Activated CD4-positive, alpha-beta T cell treated with anti-CD3 and anti-CD28 coated beads, Interleukin-2, amount 50 U/mL, for 48 hours (primary cell): ENCODE data around the gene ST8SIA1.

Experiments
- DNase-seq, 2 experiments: peaks; one replicate each; pipeline ENCODE4 v3.0.0-alpha.2; 2020

The ST8SIA1 gene

DNA sequence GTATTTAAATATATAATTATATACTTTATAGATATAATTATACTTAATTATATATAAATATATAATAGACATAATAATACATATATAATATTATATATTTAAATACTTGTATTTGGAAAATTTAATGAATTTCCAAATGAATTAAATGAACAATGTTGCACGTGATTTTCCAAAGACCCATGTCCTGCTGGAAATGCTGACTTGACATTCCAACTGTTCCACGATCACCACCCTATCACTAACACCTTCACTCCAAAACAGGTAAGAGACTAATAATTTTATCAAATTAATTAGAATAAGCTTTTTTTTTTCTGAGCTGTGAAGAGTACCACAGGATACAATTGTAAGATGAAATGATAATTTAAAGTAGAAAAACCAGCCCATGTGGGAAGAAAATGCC lies 103.4 kb downstream of the ST8SIA1 start:
- no peak for DNase-seq

DNA sequence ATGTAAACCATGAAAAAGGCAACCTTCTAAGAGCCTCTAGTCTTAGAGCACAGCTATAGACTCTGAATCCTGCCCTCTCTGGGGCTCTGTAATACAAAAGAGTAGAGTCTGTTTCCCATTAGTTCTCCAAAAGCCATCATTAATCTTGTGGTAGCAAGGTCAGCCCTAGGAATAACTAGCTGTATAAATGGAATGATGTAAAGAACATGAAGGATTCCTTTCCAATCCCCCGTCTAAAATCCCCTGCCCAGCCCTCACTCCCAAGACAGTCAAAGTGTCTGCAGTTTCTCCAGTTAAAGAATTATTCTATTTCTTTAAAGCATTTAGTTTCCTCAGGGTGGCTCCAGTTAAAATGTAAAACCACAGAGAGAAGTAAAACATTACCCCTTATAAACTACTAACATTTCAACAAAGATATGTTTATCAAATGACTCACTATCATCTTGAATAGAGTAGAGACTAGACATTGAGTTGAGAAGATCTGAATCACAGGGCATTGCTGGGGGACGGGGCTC lies 104.2 kb downstream of the ST8SIA1 start:
- DNase-seq = no peak

DNA sequence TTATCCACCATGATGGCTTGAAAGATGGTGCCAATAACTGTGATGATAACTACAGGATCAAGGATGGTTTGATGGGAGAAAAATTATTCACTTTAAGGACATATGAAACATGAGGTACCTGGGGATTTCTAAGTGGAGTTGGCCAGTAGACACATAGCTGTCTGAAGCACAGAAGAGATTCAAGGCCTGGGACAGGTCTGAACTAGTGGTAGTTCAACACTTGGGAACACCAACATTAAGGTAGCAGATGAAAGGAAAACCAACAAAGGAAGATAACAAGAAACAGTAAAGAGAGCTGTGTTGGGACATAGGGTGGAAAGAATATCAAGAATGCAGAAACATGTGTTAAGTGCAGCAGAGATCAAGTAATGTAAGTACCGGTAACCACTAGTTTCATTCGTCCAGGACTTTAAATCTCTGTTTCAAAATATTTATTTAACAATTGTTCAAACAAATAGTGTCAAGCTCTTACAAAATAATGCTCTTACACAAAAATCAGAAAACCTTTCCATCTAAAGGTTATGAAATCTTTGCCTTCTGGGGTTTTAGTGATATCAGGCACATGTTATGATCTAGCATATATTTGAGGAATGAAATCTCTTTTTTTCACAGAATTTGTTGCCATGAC lies 104.7 kb downstream of the ST8SIA1 start:
- no peak for DNase-seq

DNA sequence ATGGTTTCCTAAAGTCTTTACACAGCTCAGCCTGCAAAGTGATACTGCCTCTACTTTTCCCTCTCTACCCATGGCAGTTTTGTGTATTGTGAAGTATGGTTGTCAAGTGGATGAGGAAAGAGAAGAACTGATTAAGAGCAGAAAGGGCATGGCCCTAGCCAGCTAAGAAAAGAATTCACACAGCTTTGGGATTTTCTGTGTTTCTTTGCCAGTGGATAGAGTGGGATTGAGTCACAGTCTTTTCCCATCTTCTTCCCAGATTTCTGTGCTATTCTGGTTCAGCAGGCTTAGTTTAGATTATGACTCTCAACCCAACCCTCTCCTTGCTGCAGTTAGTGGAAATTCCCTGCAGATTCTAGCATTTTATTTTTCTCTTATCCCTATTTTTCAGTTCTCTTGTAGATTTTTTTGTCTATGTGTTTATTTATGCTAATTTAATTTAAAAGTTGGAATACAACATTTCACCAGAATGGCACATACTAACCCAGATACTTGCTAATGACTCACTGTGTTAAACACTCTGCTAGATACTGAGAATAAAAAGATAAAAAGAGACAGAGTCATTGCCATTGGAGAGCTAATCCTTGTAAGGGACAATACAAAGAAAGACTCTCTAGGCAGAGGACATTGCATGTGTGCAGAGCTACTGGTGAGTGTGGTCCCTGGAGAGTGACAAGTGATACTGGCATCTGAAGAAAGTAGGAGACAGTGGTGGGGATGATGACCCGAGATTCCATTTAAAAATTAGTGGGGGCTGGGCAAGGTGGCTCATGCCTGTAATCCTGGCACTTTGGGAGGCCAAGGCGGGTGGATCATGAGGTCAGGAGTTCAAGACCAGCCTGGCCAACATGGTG lies 106.3 kb downstream of the ST8SIA1 start:
- no peak for DNase-seq

DNA sequence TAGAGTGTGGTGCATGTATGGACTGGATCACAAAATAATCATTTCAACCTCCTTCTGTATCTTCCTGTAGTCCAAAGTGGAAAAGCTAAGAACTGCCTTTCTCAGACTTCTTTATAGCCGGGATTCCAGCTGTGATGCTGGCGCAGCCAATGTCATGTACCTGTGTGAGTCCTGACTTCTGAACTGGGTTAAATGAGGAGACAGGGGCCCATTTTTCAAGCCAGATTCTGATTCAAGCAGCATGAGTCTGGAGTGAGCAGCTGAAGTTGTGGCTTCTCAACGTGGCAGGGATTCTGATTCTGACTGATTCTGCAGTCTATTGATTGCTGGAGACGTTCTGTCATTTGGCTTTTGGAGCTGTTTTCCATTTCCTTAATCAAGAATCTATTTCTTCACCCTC lies 111.2 kb downstream of the ST8SIA1 start:
- DNase-seq = no peak

DNA sequence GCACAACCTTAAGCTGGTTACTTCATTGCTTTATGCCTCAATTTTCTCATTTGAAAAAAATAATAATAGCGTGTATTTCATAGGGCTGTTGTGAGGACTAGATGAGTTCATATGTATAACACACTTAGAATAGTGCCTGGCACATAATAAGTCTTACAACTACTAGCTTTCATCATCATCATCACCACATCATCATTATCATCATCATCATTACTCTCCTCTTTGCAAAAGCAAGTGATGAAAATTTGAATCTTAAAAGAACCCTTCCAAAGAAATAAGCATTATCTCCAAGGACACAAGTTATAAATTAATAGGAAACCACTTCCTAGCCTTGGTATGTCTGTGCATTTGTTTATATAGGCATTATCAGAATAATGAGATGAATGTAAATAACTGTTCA lies 117.0 kb downstream of the ST8SIA1 start:
- DNase-seq = no peak

DNA sequence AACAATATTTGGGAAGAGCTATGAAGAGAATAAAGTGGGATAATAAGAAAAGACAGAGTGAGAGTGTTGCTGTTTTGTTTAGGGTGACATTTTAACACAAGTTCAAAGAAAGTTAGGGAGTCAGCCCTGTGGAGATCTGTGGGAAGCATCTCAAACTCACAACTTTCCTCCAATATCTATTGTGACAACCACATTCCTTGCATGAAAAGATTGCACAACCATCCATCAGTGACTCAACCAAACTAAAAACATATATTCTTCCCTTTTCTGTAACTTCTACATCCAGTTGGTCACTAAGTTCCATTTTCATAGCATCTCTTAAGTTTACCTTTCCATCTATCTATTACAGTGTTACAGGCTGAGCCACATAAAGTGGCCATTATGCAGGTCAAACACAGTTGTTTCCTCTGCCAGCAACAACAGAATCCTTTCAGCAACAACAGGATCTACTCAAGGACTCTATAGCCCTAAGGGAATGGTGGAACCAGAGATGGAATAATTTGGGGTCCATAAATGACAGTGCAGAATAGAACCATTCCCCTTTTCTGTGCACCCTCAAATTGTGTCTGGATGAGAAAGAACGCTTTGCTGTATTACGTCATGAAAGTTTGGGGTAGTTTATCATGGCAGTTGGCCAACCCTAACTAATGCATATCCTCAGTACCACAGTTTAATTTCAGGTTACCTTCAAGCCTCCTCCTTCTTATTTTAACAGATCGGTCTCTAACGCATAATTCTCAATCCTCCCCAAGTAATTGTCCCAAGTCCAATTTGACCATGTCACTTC lies 118.8 kb downstream of the ST8SIA1 start:
- no peak for DNase-seq

DNA sequence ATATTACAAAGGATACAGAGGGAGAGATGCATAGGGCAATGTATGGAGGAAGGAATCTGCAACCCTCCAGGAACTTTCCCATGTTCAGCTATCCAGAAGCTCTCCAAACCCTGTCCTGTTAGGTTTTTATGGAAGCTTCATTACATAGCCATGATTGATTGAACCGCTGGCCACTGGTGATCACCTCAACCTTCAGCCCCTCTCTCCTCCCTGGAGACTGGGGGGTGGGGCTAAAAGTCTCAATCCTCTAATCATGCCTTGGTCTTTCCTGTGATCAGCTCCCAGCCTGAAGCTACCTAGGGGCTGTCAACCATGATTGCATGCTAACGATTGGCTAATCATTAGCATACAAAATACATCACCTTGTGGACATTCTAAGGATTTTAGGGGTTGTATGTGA lies 123.4 kb downstream of the ST8SIA1 start:
- DNase-seq = no peak

DNA sequence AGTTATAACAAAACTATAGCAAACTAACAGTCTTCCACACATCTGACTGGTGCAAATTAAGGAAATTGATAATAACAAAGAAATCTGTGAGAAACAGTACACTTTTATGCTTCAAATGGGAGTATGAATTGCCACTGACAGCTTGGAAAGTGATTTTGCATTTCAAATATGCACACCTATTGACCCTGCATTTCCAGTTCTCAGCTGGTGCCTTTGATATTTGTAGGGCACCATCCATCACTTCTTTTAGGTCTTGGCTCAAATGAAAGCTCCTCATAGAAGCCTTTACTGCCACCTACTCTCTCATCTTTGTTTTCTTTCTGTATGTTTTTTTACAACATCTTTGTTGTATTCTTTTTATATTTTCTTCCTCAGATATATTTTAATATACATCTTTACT lies 125.1 kb downstream of the ST8SIA1 start:
- no peak for DNase-seq

DNA sequence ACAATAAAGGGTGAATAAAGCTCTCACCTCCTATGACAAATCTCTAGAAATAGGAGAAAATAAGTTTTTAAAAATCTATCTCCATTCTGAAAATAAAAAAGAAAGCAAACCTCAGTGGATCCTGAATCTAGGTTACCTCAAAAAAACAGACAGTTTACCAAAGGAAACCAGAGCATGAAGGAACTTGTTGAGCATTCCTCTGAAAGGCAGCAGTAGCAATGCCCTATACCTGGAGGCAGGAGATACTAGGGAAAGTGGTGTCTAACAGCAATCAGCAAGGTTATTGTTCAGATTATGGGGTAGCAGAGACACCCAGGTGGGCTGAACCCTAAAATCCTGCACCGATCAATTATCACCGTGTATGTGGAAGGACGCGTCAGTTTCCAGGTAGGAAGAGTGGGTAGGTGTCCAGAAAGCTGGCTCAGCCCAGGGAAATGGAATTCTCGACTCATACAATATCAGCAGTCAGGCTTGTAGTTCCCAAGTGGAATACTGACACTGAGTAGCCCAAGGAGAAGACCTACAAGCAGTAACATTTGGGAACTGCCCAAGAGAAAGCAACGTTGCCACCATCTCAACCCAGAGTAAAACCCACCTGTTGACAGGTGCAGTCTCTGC lies 128.3 kb downstream of the ST8SIA1 start:
- no peak for DNase-seq

DNA sequence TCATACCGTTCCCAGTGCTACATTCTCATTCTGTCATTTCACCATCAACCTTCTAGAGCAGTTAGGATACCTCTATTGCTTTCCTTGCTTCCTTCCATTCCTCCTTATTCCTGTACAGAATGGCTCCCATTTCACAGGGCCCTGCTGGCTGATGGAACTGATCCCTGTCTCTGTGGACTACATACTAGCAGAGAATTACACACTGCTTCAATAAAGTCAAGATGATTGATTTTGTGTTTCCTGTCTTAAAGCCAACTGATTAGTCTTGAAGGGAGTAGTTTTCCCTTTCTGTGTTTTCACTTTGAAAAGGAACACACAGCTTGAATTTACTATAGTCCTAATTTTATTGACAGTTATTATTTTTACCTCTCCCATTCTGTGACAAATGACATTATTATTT lies 130.1 kb downstream of the ST8SIA1 start:
- no peak for DNase-seq

DNA sequence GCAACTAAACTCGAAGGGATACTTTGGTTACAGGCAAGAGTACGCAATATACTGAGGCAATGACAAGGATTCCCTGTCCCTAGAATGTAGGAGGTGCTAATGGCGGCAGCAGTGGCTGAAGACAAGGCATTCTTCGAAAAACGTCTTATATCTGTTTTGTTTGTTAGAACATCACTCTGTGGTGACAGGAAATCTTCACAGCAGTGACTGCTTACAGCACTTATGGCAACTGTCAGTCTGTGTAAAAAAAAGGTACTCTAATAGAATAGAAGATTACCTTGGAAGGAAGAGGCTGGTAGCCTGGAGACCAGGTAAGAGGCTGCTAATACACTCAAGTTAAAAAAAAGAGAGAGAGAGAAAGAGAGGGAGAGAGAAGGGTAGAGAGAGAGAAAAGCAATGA lies 131.7 kb downstream of the ST8SIA1 start:
- no peak for DNase-seq

DNA sequence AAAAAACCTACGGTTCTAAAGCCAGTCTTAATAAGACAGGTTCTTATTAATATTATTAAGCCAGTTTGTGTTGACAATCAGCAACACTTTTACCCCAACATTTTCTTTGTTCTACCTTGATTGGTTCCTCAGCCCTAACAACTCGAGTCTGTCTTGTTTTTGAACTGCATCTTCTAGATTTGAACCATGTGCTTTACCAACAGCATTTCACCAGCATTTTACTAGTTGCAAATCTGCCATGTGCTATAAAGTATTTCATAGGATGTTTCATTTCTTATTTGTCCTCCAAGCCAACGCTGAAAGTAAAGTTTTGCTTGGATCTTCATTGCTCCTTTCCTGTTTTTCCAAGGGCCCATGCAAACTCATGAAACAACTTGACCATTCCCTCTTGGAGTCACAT lies 133.4 kb downstream of the ST8SIA1 start:
- no peak for DNase-seq

DNA sequence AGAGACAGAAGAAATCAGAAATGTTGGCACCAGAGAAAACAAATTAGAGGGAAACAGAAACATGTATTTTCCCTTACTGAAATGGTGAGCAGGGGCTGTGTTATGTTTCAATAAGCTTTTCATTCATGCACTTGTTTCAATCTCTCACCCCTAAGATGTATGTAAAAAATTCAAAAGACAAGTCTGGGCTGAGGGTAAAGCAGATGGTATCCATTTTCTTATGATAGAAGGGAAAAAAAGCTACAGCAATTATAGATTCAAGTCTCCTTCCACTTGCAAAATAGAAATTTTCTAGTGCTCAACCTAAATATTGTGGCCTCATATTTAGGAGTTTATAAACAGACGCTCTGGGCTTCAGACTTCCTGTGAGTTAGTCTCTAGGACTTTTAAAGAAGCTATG lies 138.3 kb downstream of the ST8SIA1 start:
- no peak for DNase-seq

DNA sequence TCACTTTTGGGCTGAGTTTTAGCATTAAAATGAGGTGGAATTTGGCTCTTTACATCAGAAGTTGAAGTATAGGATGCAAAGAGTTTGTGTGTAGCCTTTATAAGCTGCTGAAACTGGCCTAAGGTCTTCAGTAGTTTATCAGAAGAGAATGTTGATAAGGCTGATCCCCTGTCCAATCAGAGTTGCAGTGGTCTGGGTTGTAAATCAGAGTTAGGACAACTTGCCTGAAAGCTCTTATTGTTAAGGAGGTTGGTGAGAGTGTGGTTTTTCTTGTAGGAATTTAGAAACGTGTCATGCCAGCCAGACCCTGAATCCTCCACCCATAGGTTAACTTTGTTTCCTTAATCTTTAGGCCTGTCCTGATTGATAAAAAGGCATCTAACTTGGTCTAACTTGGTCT lies 143.5 kb downstream of the ST8SIA1 start:
- no peak for DNase-seq

DNA sequence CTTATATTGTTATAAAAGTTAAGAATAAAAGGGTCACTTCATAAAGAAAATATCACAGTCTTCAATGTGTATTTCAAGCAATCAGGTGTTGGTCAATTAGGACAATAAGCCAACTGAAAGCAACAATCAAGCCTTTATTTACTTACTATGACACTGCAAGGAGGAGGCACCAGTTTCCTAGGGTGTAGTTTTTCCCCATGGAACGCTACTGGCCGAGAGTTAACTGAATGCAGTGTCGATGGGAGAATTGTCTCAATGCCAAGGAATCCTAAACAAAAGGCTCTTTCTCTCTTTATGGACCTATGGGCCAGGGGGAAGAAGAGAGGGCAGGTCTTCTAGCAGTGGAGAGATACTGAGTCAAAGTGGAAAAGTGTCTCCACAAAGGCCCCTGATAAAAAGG lies 146.1 kb downstream of the ST8SIA1 start:
- no peak for DNase-seq

DNA sequence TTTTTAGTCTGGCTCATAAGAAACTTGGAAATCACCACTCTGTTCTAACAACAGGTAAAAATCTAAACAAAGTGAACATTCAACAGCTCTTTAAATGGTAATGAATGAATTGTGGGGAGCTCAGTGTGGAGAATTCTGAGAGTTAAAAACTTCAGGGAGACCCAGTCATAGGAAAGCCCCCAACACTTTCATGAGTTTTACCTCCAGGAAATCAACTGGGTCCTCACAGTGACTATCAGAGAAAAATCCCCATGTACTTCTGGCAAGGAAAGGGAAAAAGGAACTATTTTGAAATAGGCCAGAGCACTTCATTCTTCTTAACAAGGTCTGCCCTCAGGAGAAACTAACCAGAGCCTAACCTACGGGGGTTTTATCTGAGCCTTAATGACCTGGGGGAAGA lies 153.8 kb downstream of the ST8SIA1 start:
- no peak for DNase-seq

DNA sequence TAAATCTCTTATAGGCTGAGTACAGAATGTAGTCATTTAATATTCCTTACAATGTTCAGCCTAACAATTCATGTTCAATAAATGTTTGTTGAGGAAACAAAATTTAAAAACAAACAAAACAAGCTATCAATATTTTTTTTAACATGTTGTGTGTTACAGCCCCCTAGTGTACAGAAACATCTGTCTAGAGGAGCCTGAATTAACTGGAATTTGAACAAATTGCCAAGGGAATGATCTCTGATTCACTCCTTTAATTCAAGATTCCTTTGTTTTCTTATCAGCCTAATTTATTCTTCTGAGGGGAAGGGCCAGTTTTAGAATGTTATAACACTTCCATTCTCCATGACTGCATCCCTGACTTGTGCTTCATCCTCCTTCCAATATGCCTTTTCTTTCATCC lies 161.3 kb downstream of the ST8SIA1 start:
- DNase-seq = no peak

DNA sequence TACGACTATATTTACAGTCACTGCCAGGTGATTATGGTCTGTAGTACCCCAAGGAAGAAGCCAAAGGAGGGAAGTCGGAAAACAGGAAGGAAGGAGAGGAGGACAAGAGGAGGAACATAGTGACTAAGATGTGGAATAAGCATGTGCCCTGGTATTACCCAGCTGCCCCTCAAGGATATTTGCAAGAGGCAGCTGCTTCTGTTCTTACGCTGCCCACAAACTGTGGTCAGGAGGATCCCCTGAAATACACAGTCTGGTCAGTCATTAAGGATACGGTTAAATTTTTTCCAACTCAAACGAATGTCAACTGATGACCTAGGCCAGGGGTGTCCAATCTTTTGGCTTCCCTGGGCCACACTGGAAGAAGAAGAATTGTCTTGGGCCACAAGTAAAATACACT lies 162.0 kb downstream of the ST8SIA1 start:
- no peak for DNase-seq

DNA sequence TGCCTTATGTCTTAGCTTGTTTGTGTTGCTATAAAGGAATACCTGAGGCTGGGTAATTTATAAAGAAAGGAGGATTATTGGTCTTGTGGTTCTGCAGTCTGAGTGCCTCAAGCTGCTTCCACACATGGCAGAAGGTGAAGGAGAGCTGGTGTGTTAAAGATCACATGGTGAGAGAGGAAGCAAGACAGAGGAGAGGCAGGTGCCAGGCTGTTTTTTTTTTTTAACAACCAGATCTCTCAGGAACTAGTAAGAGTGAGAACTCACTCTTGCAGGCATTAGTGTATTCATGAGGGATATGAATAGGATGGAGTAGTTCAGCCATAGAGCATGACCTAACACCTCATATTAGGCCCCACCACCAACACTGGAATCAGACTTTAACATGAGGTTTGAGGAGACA lies 165.1 kb downstream of the ST8SIA1 start:
- no peak for DNase-seq

DNA sequence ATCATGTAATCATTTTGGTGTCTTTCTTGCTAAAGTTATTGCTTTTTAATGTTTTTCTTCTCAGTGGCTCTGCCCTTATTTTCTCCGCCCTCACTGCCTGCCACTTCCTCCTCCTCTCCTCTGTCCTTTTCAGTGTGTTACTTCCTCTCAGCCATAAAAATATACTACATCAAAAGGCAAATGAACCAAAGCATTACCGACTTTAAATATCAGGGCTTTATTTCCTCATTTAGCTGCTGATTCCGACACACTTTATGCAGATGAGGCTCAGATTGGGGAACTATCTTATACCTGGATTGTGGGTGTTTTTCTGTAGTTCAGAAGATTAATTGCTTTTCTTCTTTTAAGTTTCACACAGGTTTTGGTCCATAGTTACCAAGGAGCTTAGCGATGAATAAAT lies 170.4 kb downstream of the ST8SIA1 start:
- no peak for DNase-seq

DNA sequence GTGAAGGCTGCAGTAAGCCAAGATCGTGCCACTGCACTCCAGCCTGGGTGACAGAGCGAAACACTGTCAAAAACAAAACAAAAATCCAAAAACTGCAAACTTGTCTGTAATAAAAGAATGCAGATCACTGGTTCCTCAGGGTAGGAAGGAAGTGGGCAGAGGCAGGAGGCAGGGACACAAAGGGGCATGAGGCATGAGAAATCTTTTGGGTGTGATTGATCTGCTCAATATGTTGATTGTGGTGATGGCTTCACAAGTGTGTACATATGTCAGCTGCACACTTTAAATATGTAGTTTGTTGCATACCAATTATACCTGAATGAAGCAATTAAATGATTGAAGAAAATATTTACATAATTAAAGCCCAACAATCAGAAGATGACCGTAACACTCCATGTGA lies 170.9 kb downstream of the ST8SIA1 start:
- DNase-seq = no peak

DNA sequence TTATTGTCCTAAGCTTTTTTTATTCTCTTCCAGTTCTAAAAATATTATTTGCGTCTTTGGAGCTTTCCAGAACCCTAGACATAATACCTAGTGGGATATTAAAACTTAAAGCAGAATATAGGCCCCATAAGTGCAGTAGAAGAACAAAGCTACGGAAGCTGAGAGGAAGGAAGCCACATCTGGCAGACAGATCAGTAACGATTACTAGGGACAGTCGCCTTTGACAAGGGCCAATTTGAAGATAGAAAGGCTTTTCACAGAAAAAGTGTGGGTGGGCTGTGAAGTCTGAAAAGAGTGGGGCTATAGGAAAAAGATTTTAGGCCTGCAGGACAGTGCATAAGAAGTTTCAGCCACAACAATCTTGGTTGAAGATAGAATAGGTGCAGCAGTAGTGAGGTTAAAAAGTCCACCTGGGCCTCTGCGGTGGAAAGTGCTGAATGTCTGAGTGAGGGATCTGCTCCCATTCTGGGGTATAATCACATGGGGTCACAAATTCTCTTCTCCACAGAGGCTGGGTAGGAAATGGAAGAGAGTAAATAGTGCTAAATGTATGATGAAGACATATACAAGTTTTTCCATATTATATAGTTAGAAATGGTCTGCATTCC lies 174.0 kb downstream of the ST8SIA1 start:
- no peak for DNase-seq
